Measurements from ENCODE around the gene NAA38.

The NAA38 gene, protein sequence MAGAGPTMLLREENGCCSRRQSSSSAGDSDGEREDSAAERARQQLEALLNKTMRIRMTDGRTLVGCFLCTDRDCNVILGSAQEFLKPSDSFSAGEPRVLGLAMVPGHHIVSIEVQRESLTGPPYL

GRCh38 chr17:7856811-7857712 is at the start of gene NAA38:
NAA38 (minus strand) TSS chr17:7857559; CDS start chr17:7857463, 96 bp downstream.
- DNase-seq (ENCODE audit: low read depth), result peak; percentile 95

DNA sequence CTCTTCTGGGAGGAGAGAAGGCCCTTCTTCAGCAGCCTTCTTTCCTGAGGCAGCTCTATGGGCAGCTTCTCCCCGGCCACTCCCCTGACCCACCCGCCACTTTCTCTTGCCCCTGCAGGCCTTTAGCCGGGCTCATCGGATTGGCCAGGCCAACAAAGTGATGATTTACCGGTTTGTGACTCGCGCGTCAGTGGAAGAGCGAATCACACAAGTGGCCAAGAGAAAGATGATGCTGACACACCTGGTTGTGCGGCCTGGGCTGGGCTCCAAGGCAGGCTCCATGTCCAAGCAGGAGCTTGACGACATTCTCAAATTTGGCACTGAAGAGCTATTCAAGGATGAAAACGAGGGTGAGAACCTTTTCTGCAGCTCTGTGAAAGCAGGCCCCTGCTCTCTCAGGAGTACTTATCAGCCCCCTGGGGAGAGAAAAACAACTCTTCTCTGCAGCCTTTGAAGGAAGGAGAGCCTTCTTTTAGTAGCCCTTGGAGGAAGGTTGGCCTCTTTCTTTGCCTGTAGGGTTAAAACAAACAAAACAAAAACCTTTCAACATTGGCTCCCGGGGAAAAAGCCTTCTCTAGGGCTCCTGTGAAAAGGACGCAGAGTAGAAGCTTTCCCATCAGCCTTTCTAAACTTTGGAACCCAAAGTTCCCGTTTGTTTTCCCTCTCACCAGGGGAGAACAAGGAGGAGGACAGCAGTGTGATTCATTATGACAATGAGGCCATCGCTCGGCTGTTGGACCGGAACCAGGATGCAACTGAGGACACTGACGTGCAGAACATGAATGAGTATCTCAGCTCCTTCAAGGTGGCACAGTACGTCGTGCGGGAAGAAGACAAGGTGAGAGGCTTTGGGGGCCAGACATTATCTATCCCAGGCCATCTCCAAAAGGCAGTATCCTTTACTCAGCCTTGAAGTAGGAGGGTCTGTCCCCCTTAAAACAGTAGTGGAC is 46.1 kb upstream of the NAA38 start:
- DNase-seq (ENCODE audit: low read depth), result no peak

- DNase-seq (ENCODE audit: low read depth), result no peak
These were observed 40.4 kb upstream of the NAA38 start for GRCh38 chr17:7897773-7898172.

DNA sequence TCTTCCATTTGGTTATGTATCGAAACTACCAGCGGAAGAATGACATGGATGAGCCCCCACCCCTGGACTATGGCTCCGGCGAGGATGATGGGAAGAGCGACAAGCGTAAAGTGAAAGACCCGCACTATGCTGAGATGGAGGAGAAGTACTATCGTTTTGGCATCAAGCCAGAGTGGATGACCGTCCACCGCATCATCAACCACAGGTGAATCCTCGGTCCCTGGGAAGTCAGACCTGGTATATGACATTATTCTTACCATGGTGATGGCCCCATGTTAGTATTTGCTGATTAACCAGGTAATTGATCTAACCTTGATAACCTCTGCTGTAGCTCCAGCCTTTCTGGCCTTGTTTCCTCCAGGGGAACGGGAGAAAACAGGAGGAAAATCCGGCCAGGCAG is 39.7 kb upstream of the NAA38 start:
- no peak for DNase-seq (ENCODE audit: low read depth)

GRCh38 chr17:7894866-7895265 is 37.5 kb upstream of the NAA38 start:
- no peak for DNase-seq (ENCODE audit: low read depth)

GRCh38 chr17:7894226-7894625 is 36.9 kb upstream of the NAA38 start:
- DNase-seq (ENCODE audit: low read depth), result no peak

GRCh38 chr17:7893187-7893880 is 36.0 kb upstream of the NAA38 start:
- no peak for DNase-seq (ENCODE audit: low read depth)

DNA sequence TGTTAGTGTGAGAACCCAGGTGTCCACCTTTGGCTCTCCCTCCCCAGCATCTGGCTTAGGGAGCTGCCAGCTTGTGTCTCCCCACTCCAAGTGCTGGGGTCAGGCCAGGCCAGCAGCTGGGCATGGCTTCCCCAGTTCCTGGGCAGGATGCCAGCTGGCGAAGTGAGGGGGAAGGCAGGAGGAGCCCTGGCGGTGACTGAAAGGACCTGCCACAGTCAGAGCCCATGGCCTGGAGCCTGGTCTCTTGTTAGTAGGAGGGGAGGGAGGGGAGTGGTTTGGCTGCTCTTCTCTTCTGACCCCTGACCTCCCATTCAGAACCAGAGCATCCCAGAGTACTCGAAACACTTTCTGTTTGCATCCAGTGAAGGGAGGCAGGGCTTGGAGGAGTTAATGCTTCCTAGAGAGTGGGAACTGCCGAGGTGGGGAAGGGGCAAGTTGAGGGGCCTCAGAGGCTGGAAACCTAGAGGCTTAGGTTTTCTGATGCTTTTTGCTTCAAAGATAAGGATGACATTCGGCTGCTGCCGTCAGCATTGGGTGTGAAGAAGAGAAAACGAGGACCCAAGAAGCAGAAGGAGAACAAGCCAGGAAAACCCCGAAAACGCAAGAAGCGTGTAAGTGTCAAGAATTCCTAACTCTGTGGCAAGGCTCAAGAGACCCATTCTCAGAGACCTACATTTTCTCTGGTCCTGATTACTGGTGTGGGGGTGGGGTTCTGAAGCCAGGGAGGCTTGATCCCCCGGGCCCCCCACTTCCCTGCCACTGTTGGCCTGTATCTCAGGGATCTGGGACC is 32.0 kb upstream of the NAA38 start:
- DNase-seq (ENCODE audit: low read depth), result no peak

GRCh38 chr17:7888184-7888920 is 31.0 kb upstream of the NAA38 start, which contains the start of gene CHD3:
CHD3 (plus strand) TSS chr17:7888789; CDS start chr17:7889001, 212 bp downstream.
- DNase-seq (ENCODE audit: low read depth), result no peak

DNA sequence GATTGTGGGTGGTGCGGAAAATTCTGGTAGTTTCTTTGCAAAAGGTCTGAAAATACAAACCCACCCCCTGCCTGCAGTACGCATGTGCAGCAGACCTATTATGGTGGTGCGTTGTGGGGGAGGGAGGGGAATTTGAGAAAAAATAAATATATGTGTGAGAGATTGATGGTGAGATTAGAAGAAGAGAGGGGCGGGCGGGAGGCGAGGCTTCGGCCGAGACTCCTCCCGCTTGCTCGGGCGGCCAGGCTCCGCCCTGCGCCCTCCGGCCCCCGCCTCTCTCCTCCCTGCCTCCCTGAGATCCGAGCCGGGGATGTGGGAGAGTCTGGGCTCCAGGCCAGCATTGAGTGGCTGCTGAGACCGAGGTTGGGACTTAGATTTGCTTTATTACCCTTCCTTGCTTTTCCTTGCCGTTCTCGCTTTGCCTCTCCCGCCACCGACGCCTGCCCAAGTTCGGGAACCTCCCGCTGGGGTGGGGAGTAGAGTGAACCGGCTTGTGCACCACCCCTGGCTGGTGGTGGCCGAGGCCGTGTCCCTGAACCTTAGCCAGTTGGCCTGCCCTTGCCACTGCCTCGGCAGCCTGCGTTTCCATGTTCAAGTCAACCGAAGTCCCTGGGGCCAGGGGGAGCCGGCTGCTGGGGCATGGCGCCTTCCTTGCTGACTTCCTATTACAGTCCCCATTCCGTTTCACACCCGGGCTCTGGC is 30.3 kb upstream of the NAA38 start:
- peak; percentile 80 for DNase-seq (ENCODE audit: low read depth)

GRCh38 chr17:7887038-7887481 is 29.7 kb upstream of the NAA38 start:
- DNase-seq (ENCODE audit: low read depth), result no peak

DNA sequence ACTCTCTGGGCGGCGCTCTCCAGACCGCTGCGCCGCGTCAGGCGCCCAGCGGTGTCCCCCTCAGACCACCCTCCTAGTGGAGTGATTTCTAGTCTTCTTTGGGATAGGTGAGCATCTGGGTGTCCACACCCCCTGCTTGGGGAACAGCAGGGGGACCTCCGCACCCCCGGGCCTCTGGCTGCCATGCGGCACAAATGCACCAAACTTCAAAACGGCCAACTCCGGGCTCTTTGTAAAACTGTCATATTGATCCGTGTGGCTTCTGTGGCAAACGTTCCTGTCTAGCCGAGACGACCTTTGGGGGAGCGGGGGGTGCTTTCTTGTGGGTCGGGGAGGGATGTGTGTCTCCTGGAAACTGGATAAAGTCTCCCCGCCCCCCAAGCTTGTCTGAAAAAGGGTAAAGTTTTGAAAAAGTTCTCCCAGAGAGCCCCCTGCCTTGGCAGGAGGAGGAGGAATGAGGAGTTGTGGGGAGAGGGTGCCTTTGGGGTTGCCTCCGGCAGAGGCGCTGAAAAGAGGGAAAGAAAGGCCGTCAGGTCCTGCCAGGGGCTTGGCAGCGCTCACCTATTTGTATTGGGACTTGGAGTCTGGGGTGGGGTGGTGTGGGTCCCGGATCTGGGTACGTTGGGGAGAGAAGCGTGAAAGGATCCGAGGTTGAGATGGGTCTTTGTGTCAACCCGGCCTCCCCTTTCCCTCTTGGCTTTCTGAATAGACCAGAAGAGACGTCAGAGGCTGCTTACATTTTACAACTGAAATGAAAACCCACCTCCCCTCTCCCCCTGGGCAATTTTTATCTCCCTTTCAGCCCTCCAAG is 29.1 kb upstream of the NAA38 start:
- peak; percentile 70 for DNase-seq (ENCODE audit: low read depth)

- peak; percentile 14 for DNase-seq (ENCODE audit: low read depth)
These were observed 28.2 kb upstream of the NAA38 start for GRCh38 chr17:7885367-7886226.

DNA sequence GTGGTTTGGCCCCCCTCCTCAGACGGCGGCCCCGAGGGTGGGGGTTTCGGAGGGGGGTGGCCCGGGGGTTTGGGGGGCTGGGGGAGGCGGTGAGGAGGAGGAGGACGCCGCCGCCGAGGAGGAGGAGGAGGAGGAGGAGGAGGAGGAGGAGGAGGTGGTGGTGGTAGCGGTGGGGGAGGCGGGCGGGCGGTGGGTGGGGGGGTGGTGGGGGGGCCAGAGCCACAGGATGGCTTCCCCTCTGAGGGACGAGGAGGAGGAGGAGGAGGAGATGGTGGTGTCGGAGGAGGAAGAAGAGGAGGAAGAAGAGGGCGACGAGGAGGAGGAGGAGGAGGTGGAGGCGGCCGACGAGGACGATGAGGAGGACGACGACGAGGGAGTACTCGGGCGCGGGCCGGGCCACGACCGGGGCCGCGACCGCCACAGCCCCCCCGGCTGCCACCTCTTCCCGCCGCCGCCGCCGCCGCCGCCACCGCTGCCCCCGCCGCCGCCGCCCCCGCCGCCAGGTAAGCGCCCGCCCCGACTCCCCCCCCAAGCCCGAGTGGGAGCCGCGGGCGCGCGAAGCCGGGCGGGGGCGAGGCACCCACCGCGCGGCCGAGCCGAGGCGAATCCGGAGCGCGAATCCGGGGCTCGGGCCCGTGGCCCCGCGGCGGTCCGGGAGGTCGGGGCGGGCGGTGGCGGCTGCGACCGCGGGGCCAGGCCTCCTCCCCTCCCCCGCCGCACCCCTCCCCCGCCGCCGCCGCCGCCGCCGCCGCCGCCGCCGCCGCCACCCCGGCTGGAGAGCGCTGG is 27.4 kb upstream of the NAA38 start:
- peak; percentile 36 for DNase-seq (ENCODE audit: low read depth)

- peak; percentile 25 for DNase-seq (ENCODE audit: low read depth)
These were observed 26.5 kb upstream of the NAA38 start for GRCh38 chr17:7883781-7884386.

DNA sequence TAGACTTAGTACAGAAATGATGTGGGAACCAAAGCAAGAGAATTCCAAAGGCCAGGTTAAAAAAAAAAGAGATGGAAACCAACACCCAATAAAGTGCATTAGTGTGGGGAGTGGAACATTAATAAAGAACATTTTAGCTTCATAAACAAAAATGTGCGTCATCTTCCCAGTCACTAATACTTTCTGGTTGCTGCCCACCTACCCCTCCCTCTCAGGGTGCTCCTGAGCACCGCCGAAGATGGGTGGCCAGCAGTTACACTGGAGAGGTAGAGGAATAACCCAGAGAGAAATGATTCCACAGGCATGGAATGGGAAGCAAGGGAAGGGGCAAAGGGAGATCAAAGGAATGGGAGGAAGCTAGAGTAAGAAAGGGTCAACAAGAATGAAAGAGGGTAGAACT is 25.3 kb upstream of the NAA38 start:
- no peak for DNase-seq (ENCODE audit: low read depth)

Data from T-helper 22 cell (primary cell).